SU-DHL-6 (cell line): ENCODE data around the gene SLC44A4.
A peak's percentile ranks its signal among the peaks of the same experiment; 100 is the strongest.
"Not testable (repeated sequence)": the region's sequence is repeated elsewhere in the genome, so short reads cannot be mapped to it uniquely, and the experiment has no call there.

Experiments used
- H2AFZ ChIP-seq: fragments of 200-600 bp; sonication (generic); 2 replicates; pipeline ENCODE4 v1.6.1; 2014; ENCODE audit warnings: low read depth, mild to moderate bottlenecking, moderate library complexity, mixed read lengths, antibody characterized with exemption, low read length; ENCODE audit not compliant: severe bottlenecking
- H3F3A ChIP-seq: fragments of 200-600 bp; shearing (Covaris generic); 2 replicates; pipeline ENCODE4 v1.6.0; 2016; ENCODE audit warnings: antibody characterized with exemption, mild to moderate bottlenecking; ENCODE audit not compliant: insufficient read depth
- H3K27ac ChIP-seq: fragments of 200-600 bp; sonication (generic); 2 replicates; pipeline ENCODE4 v1.5.1; 2016; ENCODE audit warnings: low read depth, mild to moderate bottlenecking, low read length, moderate library complexity, mixed read lengths
- H3K27me3 ChIP-seq: fragments of 200-600 bp; sonication (generic), shearing (Covaris generic); 2 replicates; pipeline ENCODE4 v1.6.0; 2014; ENCODE audit warnings: mild to moderate bottlenecking, low read length
- H3K36me3 ChIP-seq: fragments of 200-600 bp; sonication (generic); 2 replicates; pipeline ENCODE4 v1.6.1; 2014; ENCODE audit warnings: mild to moderate bottlenecking, low read length, mixed read lengths
- H3K4me2 ChIP-seq: fragments of 300-600, 200-600 bp; shearing (Covaris generic), sonication (generic); 2 replicates; pipeline ENCODE4 v1.6.0; 2014; ENCODE audit warnings: low read length, low read depth, mild to moderate bottlenecking; ENCODE audit not compliant: poor library complexity, severe bottlenecking
- H3K4me3 ChIP-seq: fragments of 200-600 bp; sonication (generic); 2 replicates; pipeline ENCODE4 v1.5.1; 2014; ENCODE audit warnings: antibody characterized with exemption, low read length, mild to moderate bottlenecking, mixed read lengths; ENCODE audit not compliant: insufficient read depth, poor library complexity, severe bottlenecking
- H3K79me2 ChIP-seq: fragments of 200-600 bp; sonication (generic); 2 replicates; pipeline ENCODE4 v1.6.1; 2014; ENCODE audit warnings: mild to moderate bottlenecking, low read length, moderate library complexity; ENCODE audit not compliant: insufficient read depth
- H3K9ac ChIP-seq: fragments of 200-600 bp; sonication (generic); 2 replicates; pipeline ENCODE4 v1.7.0; 2014; ENCODE audit warnings: mild to moderate bottlenecking, low read length
- H3K9me2 ChIP-seq: fragments of 200-600 bp; sonication (generic); replicated peaks from 2 replicates; pipeline ENCODE4 v1.6.1; 2014; ENCODE audit warnings: low read length; ENCODE audit not compliant: insufficient read depth
- H3K9me3 ChIP-seq: fragments of 200-600 bp; sonication (generic); 2 replicates; pipeline ENCODE4 v1.6.1; 2014; ENCODE audit warnings: low read length, mixed read lengths; ENCODE audit not compliant: insufficient read depth
- H4K20me1 ChIP-seq: fragments of 200-600 bp; sonication (generic); 2 replicates; pipeline ENCODE4 v1.6.1; 2014; ENCODE audit warnings: low read depth, mild to moderate bottlenecking, antibody characterized with exemption, low read length, moderate library complexity, mixed read lengths
- EZH2phosphoT487 ChIP-seq: fragments of 200-600 bp; sonication (generic), shearing (Covaris generic); conservative IDR thresholded peaks from 2 replicates; pipeline ENCODE4 v1.6.1; 2018; ENCODE audit warnings: mild to moderate bottlenecking, antibody characterized with exemption, low read length, moderate library complexity, mixed read lengths
- TF ChIP-seq, protein P1 (sequence below): fragments of 200-600 bp; sonication (generic); IDR thresholded peaks from one replicate; pipeline ENCODE4 v1.5.1; 2017; ENCODE audit warnings: antibody characterized with exemption, mild to moderate bottlenecking, low read length, moderate library complexity; ENCODE audit not compliant: insufficient read depth, poor library complexity, severe bottlenecking

SLC44A4 gene

DNA sequence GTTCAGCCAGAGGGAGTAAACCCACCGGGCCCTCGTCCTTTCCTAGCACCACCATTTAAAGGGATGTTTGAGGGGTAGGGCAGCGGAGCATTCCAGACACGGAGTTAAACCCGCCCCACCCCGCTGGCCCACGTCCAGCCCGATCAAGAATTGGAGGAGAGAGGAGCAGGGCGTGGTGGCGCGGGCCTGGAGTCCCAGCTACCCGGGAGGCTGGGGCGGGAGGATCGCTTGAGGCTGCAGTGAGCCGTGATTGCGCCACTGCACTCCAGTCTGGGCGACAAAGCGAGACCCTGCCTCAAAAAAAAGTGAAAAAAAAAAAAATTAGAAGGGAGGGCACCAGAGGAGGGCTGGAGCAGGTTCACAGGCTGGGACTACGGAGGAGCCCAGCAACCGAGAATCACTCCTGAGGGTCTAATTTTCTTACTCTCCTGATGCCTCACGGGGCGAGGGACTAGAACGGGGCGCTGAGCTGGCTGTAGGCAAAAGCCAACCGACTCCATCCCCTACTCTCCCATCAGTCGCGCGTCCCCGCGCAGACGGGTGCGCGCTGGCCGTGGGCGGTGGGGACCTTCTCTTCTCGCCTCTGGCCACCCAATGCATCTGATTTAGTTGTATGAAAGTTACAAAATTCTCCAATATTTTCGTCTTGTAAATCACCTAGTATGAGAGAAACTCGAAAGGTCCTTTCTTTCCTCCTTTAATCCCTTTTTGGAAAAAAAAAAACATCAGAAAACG, 57.3 kb downstream of the SLC44A4 start:
- Histone ChIP-seq H2AFZ (peak overlapping the region; percentile 89), H3K4me2 (peak overlapping the region; percentile 73), H3K27ac (peak overlapping the region; percentile 44; the same call in 1 of the 2 replicates), H3K79me2 (no peaks in the 10 kb centered on the region), H3K36me3 (no peaks in the 10 kb centered on the region), H3F3A (peaks cover 4% of the 10 kb centered on the region; the same call in 1 of the 2 replicates), H3K9me3 (no peaks in the 10 kb centered on the region), H3K27me3 (no peaks in the 10 kb centered on the region), H4K20me1 (no peaks in the 10 kb centered on the region), H3K9me2 (no peaks in the 10 kb centered on the region), H3K9ac (peak overlapping the region; percentile 65), H3K4me3 (peak overlapping the region; percentile 63)
- TF ChIP-seq EZH2phosphoT487, result no peak
- TF ChIP-seq, protein P1, sequence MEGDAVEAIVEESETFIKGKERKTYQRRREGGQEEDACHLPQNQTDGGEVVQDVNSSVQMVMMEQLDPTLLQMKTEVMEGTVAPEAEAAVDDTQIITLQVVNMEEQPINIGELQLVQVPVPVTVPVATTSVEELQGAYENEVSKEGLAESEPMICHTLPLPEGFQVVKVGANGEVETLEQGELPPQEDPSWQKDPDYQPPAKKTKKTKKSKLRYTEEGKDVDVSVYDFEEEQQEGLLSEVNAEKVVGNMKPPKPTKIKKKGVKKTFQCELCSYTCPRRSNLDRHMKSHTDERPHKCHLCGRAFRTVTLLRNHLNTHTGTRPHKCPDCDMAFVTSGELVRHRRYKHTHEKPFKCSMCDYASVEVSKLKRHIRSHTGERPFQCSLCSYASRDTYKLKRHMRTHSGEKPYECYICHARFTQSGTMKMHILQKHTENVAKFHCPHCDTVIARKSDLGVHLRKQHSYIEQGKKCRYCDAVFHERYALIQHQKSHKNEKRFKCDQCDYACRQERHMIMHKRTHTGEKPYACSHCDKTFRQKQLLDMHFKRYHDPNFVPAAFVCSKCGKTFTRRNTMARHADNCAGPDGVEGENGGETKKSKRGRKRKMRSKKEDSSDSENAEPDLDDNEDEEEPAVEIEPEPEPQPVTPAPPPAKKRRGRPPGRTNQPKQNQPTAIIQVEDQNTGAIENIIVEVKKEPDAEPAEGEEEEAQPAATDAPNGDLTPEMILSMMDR, result no peak

DNA sequence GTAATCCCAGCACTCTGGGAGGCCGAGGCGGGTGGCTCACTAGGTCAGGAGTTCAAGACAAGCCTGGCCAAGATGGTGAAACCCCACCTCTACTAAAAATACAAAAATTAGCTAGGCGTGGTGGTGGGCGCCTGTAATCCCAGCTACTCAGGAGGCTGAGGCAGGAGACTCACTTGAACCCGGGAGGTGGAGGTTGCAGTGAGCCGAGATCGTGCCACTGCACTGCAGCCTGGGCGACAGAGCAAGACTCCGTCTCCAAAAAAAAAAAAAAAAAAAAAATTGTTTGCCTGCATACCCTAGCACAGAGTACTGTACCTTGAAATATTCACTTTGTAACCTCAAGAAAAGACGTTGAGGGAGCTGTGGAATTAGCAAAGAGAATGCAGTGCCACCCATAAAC, 58.4 kb downstream of the SLC44A4 start:
- H3F3A ChIP-seq, H3K27me3 ChIP-seq, H4K20me1 ChIP-seq, H3K4me2 ChIP-seq, H2AFZ ChIP-seq, H3K9me3 ChIP-seq, H3K9ac ChIP-seq, H3K36me3 ChIP-seq, H3K79me2 ChIP-seq, H3K9me2 ChIP-seq, H3K4me3 ChIP-seq, H3K27ac ChIP-seq: not testable (repeated sequence)

DNA sequence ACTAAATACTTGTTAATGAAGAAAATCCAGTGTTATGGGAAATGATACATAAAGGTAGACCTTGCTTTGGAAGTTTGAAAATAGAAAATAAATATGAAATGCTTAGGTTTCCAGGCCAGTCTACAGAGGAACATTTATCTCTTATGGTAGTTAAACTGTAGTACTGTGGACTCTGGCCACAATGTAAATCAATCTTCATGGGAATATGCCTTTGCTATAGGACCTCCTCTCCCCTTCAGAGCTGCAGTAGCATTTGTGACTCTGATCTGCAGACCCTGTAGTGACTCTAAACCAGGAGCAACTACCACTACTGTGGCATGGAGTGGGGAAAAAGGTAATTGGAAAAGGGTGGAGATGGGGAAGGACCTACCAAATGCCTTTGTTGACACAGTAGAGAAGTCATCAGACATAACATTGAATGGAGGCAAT, 58.9 kb downstream of the SLC44A4 start:
- H3K9me3 ChIP-seq, result no peaks in the 10 kb centered on the region
- H3K36me3 ChIP-seq, result no peaks in the 10 kb centered on the region
- no peaks in the 10 kb centered on the region for H3K9me2 ChIP-seq
- H3K9ac ChIP-seq, result no peak overlapping the region
- TF ChIP-seq, protein P1, result no peak
- no peak for TF ChIP-seq EZH2phosphoT487
- H3K79me2 ChIP-seq, result no peaks in the 10 kb centered on the region
- H3F3A ChIP-seq, result peaks cover 4% of the 10 kb centered on the region; the same call in 1 of the 2 replicates
- H3K4me2 ChIP-seq, result no peak overlapping the region
- no peak overlapping the region for H3K27ac ChIP-seq
- H4K20me1 ChIP-seq, result no peaks in the 10 kb centered on the region
- H3K27me3 ChIP-seq, result no peaks in the 10 kb centered on the region
- no peak overlapping the region for H3K4me3 ChIP-seq
- no peak overlapping the region for H2AFZ ChIP-seq

DNA sequence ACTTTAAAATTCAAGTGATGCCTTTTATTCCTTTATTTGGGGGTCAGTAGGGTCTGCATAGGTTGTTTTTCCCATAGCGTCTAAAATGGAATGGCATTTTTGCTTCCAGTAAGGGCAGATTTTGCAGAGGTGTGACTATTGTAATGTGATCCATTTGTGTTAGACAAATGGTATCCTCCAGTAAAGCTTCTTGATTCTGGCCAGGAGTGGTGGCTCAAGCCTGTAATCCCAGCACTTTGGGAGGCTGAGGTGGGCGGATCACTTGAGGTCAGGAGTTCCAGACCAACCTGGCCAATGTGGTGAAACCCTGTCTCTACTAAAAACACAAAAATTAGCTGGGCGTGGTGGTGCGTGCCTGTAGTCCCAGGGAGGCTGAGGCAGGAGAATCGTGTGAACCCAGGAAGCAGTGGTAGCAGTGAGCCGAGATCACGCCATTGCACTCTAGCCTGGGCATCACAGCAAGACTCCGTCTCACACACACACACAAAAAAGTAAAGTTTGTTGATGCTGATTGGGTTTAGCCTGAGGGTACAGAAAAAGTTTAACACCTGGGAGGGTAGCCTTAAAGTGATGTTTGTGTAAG, 60.8 kb downstream of the SLC44A4 start:
- not testable (repeated sequence) for H3K27ac ChIP-seq, H3K36me3 ChIP-seq, H3K4me2 ChIP-seq, H4K20me1 ChIP-seq, H2AFZ ChIP-seq, H3K79me2 ChIP-seq, H3K9me3 ChIP-seq, H3F3A ChIP-seq, H3K9ac ChIP-seq, H3K9me2 ChIP-seq, H3K27me3 ChIP-seq, H3K4me3 ChIP-seq

DNA sequence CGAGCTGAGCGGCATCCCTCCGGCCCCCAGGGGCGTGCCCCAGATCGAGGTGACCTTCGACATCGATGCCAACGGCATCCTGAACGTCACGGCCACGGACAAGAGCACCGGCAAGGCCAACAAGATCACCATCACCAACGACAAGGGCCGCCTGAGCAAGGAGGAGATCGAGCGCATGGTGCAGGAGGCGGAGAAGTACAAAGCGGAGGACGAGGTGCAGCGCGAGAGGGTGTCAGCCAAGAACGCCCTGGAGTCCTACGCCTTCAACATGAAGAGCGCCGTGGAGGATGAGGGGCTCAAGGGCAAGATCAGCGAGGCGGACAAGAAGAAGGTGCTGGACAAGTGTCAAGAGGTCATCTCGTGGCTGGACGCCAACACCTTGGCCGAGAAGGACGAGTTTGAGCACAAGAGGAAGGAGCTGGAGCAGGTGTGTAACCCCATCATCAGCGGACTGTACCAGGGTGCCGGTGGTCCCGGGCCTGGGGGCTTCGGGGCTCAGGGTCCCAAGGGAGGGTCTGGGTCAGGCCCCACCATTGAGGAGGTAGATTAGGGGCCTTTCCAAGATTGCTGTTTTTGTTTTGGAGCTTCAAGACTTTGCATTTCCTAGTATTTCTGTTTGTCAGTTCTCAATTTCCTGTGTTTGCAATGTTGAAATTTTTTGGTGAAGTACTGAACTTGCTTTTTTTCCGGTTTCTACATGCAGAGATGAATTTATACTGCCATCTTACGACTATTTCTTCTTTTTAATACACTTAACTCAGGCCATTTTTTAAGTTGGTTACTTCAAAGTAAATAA, 61.5 kb downstream of the SLC44A4 start:
- not testable (repeated sequence) for H3F3A ChIP-seq, H3K9ac ChIP-seq, H3K27me3 ChIP-seq, H4K20me1 ChIP-seq, H3K9me2 ChIP-seq, H3K36me3 ChIP-seq, H3K79me2 ChIP-seq, H3K4me3 ChIP-seq, H3K9me3 ChIP-seq, H2AFZ ChIP-seq, H3K27ac ChIP-seq
- peak overlapping the region; percentile 25 for H3K4me2 ChIP-seq
